ENCODE data around the gene RAB40C. TPM values are rescaled to one million over a fixed set of nuclear protein-coding genes. Genes with fewer than 3 reads are reported as not detected.

RAB40C gene
- total RNA-seq, 1 donor from 2014 or later: 17.6 TPM

GRCh38 chr16:559021-559380 is 30.9 kb upstream of the RAB40C start:
- intact Hi-C loops (cut with micrococcal nuclease): no loop called here

DNA sequence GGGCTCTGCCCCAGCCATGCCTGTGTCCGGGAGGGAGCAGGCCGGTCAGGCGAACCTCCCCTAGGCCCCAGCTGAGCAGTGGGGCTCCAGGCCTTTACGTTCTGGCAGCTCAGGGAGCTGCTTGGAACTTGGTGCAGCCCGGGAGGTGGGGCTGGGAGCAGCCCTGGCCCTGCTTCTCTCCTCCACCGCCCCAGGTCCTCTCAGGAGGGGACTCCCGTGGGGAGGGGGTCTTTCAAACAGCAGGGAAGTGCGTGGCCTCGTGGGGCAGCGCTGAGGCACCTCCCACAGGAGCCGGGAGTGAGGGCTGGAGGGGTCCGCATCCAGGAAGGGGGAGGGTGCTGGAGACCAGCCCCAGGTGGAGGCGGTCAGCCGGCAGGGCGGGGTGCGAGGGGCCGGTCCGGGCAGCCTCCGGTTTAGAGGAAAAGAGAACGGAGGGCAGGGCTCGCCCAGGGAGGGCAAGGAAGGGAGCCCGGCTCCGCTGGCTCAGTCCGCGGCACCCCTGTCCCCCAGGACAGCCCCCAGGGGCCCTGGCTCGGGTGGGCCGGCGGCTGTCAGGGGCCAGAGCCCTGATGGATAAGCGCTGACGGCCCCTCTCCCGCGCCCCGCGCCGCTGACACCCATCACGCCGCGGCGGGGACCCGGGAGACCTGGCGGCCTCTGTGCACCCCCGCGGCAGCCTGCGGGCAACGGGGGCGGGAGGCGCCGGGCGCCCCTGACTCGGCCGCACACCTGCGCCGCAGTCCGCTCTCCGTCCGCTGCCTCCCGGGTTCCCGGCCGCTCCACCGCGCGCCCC is 30.3 kb upstream of the RAB40C start:
- intact Hi-C loops (cut with micrococcal nuclease): no loop called here

- intact Hi-C loops (cut with micrococcal nuclease): no loop called here
Observed at GRCh38 chr16:560204-560700, 29.6 kb upstream of the RAB40C start, which contains the start of gene PRR35. Gene PRR35 (plus strand): TSS chr16:560394. CDS start chr16:563295, 2,901 bp downstream.

GRCh38 chr16:560701-561412 is 29.0 kb upstream of the RAB40C start:
- intact Hi-C loops (cut with micrococcal nuclease): no loop called here

GRCh38 chr16:561413-561794 is 28.5 kb upstream of the RAB40C start:
- intact Hi-C loops (cut with micrococcal nuclease): no loop called here

DNA sequence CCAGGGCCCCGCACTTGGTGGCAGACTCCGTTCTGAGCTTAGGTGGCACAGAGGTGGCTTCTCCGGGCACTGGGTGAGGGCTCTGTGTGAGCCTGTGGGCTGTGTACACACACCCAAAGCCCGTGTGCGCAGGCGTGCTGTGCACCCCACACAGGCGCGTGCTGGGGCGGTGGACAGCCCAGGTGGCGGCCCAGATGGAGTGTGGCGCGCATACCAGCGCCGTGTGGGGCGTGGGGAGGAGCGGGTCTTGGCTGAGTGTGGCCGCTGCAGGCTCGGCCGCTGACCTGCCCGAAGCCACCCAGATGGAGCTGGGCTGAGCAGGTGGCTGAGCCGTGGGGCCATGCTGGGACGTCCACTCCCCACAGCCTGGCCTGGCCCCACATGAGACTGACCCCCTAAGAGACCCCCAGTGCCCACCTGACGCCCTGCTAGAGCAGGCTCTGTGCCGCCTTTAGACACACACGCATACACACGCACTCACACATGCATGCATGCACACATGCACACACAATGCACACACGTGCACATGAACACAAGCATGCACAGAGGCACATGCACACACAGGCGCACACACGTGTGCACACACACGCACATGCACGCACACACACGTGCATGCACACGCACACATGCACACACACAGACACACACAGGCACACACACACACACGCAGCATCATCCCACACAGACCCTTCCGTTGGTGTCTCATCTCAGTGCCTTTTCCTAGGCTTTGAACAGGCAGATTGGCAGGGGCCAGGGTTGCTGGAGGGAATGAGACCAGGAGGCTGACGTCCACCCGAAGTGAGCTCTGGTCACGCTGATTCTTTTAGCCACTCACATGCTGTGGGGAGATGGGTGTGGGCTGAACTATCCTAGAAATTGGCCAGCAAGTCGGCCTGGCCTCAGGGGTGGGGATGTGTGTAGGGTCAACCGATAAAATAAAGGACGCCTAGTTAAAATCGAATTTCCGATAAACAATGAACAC is 27.6 kb upstream of the RAB40C start:
- intact Hi-C loops (cut with micrococcal nuclease): no loop called here

- intact Hi-C loops (cut with micrococcal nuclease): no loop called here
Observed at GRCh38 chr16:563072-563644, 26.7 kb upstream of the RAB40C start.

GRCh38 chr16:564690-565418 is 25.0 kb upstream of the RAB40C start:
- intact Hi-C loops (cut with micrococcal nuclease): no loop called here

GRCh38 chr16:565419-566330 is 24.2 kb upstream of the RAB40C start:
- intact Hi-C loops (cut with micrococcal nuclease): no loop called here

DNA sequence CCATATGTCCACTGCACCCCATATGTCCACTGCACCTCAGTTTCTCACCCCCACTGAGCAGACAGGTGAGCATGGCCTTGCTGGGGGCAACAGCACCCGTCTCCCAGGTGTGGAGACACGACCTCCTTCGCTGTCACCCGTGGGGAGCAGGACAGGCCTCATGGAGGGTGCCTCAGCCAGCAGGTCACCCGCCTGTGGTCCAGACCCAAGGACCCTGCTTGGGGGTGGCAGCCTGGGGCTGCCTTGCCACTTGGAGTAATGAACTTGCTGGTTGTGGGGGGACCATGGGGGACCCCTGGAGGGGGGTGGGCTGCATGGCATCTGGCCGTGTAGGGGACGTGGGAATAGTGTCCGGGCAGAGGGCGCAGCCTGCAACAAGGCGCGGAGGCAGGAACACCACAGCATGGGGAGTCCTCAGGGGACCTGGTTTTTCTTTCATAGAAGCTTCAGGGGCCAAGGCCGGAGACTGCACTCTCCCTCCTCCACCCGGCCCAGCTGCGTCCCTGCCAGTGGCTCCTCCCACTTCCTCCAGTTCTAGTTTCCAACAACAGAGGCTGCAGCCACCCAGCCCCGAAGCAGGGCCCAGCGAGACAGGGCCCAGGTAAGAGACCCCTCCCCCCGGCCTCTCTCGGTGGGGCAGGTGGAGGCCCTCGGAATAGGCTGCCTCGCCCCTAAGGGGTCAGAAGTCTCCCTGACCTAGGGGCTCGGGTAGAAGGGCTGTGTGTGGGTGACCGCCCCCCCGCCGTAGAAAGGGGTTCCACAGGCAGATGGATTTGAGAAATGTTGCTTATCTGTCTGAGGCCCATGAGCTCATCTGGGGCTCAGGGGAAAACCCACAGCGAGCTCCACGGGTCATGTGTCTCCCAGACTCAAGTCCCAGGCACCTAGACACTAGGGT is 23.1 kb upstream of the RAB40C start, which contains the start of gene NHLRC4:
NHLRC4 (plus strand) TSS at position 531 of the 898 bp plus-strand sequence. CDS start 1,043 bp downstream, outside the sequence.
- intact Hi-C loops (cut with micrococcal nuclease): loop anchor here (1.0 kb wide), 1 partner anchor 196 kb away; the partner anchor contains the start of gene MRPL28

DNA sequence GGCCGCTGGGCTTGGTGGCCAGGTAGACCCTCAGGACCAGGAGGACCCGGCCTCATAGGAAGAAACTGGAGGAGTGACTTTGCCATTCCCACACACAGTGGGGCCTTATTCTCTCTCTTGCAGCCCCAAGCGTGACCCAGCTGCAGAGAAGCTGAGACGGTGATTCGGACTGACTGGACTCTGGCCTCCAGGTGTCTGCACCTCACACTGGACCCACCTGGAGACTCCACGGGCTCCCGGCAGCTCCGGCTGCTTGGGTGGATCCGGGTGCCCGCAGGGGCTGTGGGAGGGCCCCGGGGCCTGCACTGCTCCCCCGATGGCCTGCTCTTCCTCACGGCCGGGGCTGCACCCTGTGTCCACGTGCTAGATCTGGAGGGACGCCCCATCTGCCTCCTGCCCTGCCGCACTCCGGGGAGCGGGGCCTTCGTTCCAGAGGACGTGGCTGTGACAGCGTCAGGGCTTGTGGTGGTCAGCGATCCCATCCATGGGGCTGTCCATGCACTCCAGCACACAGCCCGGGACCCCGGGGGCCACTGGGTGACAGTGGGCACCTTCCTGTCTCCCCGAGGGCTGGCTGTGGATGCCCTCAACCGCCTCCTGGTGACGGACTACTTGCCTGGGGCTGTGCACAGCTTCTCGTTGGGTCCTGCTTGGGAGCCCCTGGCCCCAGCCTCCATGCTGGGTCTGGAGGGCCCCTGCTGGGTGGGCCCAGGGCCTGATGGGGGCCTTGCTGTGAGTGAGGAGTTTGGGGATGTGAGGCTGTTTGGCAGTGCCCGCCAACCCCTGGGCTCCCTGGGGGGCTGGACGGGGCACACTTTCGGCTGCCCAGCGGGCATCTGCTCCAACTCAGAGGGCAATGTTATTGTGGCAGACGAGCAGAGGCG is 22.3 kb upstream of the RAB40C start:
- intact Hi-C loops (cut with micrococcal nuclease): loop anchor here (1.0 to 2.0 kb wide), 2 partner anchors 41 to 197 kb away; partner anchors contain the start of genes CAPN15 and MRPL28

DNA sequence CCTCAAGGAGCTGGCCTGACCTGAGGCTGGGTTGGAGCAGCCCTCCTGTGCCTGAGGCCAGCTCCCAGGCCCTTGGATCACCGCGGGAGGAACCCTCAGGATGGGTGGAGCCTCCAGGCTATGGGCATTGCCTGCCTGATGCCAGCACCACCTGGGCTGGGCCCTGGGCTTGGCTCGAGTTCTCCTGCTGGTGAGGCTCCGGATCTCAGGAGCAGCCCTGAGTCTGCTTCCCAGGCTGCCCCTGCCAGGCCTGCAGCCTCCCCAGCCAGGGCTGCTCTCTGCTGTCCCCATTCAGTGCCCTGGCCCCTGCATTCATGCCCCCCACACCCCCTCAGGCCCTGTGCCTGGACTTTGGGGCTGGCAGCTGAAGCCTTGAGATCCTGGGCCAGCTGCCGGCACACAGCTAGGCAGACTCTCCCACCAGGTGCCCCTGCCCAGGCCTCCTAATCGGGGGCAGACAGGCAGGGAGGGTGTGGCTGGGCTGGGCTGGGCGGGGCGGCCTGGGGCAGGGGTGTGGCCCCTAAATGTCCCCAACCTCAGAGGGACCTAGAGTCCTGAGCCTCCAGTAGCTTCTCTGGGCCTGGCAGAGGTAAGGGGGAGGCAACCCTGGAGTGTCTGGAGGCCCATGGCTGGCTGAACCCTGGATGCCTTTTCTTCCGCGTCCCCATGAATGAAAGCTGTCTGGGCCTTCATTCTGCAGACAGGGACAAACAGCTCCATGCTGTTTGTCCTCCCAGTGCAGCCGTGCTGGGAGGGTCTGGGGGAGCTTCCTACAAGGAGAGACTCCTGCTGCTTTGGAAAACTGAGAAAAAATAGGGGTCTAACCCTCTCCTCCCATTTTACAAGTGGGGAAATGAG is 21.2 kb upstream of the RAB40C start:
- intact Hi-C loops (cut with micrococcal nuclease): loop anchor here (2.0 kb wide), 1 partner anchor 42 kb away; the partner anchor contains the start of gene CAPN15

DNA sequence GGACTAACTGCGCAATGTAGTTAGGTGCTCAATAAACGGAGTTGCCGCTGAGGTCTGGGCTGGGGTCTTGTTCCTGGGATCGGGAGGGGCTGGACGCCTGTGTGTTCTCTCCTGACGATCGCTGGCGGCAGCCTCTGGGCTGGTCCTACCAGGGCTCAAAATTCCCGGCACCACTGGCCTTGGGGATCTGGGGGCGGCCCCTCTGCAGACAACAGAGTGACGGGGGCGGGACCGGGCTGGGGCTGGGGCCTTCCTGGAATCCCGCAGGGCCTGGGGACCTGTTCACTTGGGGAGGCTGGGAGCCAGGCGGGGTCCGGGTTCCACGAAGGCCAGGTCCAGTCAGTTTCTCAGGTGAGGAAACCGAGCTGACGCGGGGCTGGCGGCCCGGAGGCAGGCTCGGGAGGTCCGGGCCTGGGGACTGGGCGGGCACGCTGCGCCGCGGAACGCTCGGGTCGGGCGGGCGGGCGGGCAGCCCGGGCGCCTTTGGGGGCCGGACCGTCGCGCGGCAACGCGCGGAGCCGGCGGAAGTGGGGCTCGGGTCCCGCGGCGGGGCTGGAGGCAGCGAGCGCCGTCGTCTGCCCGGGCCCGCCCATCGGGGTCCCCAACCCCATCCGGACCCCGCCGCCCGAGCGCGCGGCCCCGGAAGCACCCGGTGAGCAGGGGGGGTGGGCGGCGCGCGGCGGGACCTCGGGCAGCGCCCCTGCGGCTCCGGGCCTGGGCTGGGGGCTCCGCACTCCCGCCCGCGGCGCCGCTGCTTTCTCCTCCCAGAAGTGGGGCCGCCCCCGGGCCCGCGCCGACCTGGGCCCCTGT is 20.2 kb upstream of the RAB40C start, which contains the start of gene PIGQ:
PIGQ (plus strand) TSS at position 524 of the 810 bp plus-strand sequence. CDS start 4,107 bp downstream, outside the sequence.
- intact Hi-C loops (cut with micrococcal nuclease): loop anchor here (1.0 to 2.0 kb wide), 2 partner anchors 20 to 43 kb away; partner anchors contain the start of gene CAPN15

DNA sequence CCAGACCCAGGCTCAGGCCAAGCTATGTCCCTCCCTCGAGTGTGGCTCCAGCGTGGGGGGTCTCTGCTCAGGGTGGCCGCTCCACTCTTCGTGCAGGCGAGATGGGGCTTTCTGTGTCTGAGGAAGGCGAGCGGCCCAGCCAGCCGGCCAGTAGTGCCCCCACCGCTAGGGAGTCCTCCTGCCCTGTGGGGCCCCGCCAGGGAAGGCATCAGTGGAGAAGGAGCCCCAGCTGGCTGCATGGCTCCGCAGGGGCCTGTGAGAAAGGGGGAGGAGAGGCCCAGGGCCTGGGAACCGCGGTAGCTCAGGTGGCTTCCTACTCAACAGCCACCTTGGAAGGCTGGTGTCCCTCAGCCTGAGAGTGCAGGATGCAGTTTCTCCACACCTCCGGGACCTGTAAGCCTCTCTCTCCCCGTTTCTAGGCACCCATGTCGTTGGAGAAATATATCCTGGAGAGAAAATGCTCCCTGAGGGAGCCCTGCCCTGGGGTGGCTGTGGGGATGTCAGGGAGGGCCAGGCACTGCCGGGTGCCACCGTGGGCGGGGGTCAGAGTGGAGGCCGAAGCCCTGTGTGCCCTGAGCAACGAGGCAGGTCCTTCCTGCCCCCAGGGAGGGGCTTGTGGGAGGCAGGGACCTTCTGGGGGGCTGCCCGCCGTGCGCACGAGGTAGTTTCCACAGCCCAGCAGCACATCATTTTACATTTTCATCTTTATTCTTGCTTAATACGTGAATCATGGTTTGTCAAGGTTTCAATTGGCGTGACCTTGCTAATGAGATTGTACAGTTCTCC is 16.8 kb upstream of the RAB40C start:
- intact Hi-C loops (cut with micrococcal nuclease): no loop called here
